HG03175 (cell line): Measurements from ENCODE around the gene ZNF787.
"Not testable (repeated sequence)": the region's sequence is repeated elsewhere in the genome, so short reads cannot be mapped to it uniquely, and the experiment has no call there.

Source experiments
- ATAC-seq: cut with Tn5 transposase; IDR thresholded peaks from one replicate; pipeline ENCODE4 v1.9.1; 2021; ENCODE audit warnings: mild to moderate bottlenecking, moderate library complexity; ENCODE audit not compliant: unreplicated experiment

ZNF787 gene

DNA sequence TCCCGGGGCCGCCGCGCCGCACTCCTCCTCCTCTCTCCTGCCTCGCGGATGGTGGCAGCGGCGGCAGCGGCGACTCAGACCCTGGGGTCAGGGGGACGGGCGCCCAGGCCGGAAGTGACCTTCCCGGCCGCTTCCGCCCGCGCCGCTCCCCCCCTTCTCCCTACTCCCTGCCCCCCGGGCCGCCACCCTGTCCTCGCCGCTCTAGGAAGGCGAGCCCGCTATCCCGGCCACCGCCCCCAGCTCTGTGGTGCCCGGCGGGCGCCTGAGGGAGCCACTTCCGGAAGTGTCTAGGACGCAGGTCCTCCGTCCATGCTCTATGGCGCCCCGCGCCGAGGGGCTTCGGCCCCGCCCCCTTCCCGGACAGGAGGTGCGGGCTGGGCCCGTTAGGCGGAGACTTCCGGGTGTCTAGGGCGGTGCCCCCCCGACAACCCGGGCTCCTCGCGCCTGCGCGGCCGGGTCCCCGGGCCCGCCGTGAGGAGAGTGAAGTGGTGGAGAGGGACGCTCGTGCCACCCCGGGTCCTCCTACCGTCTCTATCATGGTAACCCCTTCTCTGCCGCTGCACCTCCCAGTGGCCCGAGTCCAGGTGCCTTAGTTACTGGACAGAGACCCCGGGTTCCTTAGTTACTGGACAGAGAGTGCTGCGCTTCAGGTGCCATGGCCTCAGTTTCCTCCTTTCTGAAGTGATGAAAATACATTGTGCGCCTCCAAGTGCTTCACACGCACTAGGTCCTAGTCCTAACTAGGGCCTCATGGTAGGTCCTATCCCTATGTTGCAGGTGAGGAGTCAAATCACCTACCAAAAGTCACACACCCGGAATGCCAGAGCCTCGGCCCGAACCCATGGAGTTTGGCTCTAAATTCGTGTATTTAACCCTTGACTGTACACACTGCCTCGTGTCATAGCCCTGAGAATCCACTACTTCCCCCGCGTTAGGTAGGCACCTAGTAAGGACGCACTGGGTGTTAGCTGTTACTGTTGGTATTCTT, at the start of gene ZNF787:
TSS of gene ZNF787 (minus strand) at position 116 of the 988 bp plus-strand sequence. CDS start 18,078 bp downstream, outside the sequence.
- ATAC-seq = peak; percentile 86

GRCh38 chr19:56170261-56170660, 49.2 kb upstream of the ZNF787 start:
- ATAC-seq = no peak

DNA sequence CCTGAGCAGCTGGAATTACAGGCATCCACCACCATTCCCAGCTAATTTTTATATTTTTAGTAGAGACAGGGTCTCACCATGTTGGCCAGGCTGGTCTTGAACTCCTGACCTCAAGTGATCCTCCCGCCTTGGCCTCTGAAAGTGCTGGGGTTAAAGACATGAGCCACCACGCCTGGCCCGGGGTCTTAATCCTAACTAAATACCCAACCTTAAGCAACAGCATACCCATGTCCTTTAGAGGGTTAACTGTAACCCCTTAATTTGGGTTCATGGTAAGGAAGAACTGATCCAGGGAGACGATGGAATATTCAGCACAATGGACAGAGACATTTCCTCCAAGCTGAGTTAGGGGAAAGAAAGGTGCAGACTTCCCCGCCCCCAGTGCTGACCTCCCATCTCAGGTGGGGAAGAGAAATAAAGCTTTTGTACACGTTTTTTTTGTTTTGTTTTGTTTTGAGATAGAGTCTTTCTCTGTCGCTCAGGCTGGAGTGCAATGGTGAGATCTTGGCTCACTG, 46.0 kb upstream of the ZNF787 start:
- no peak for ATAC-seq

GRCh38 chr19:56163097-56163496, 42.0 kb upstream of the ZNF787 start:
- ATAC-seq = no peak

GRCh38 chr19:56162258-56162657, 41.2 kb upstream of the ZNF787 start:
- ATAC-seq = no peak

DNA sequence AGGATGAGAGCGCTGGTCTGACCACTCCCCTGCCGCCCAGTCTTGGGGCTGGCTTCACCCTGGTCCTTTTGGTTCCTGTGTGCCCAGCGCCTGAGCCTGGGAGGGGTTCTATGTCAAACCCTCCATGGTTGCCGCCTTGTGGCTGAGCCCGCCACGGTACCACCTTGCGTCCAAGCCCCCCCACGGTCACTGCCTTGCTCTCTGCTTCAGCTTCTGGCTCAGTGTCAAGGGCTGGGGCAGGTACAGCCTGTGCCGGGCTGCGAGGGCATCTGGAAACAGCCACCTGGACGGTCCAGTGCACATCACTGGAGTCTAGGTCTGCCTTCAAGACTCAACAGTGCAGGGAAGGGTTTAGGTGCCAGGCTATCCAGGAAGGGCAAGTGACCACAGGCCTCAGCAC, 40.4 kb upstream of the ZNF787 start:
- no peak for ATAC-seq

- ATAC-seq = no peak
Measured at GRCh38 chr19:56159622-56160271, 38.7 kb upstream of the ZNF787 start.

DNA sequence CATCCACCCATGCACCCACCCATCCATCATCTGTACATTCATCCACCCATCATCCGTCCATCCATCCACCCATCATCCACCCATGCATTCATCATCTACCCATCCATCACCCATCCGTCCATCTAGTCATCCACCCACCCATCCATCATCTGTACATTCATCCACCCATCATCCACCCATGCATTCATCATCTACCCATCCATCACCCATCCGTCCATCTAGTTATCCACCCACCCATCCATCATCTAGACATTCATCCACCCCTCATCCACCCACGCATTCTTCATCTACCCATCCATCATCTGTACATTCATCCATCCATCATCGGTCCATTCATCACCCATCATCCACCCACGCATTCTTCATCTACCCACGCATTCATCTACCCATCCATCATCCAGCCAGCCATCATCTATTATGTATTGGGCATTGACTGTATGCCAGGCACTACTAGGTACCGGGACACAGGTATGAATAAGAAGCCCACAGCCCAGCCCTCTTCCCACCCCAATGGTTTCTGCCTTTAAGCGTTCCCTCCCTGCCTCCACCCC, 38.0 kb upstream of the ZNF787 start:
- ATAC-seq = no peak

DNA sequence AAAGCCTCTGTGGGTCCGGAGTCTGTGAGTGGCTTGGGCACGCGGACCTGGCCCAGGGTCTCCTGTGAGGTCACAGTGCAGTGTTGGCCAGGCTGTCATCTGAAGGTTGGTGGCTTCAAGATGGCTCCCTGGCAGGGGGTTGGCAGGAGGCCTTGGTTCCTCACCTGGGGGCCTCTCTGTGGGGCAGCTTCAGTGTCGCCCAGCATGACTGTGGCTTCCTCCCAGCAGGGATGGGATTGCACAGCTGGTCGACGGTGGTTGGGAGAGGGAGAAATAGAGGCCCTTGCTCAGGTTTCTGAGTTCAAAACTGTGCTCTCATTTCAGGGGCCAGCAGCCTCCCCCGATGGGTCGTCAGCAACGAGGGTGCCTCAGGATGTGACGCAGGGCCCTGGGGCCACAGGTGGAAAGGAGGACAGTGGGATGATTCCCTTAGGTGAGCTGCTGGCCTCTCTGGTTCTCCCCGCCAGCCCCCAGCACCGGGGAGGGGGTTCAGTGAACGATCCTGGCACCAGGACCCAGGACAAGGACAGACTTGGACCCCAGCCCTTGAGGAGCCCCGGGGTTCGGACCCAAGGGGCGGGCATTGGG, 37.2 kb upstream of the ZNF787 start:
- ATAC-seq = no peak

GRCh38 chr19:56156768-56157167, 35.7 kb upstream of the ZNF787 start:
- no peak for ATAC-seq

- ATAC-seq = no peak
Measured at GRCh38 chr19:56155124-56155687, 34.1 kb upstream of the ZNF787 start.

DNA sequence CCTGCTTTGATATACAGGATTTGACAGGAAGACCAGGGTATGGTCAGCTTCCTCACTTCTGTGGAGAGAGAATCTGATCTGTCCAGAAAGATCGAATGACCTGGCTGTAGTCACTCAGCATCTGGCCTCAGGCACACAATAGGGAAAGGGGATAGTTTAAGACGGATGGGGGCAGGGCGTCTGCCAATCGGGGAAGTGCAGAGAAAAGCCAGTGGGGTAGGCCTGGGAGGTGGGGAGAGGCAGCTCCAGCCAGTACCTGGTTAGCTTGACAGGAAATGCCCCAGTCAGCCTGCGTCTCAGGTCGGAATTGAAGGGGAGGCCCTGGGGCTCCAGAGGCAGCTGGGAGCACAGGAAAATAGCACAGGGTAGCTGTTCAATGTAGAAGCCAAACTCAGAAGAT, 32.4 kb upstream of the ZNF787 start:
- ATAC-seq = no peak

DNA sequence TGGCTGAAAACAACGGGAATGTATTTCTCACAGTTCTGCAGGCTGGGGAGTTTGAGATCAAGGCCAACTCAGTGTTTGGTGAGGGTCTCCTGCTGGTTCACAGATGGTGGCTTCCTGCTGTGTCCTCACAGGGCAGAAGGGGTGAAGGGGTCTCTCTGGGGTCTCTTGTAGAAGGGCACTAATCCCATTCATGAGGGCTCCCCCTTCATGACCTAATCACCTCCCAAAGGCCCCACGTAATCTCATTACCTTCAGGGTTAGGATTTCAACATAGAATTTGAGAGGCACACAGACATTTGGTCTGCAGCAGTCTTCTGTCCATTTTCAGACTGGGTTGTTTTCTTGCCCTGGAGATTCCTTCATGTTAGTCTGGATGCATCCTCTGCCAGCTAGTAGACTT, 31.5 kb upstream of the ZNF787 start:
- ATAC-seq = no peak

DNA sequence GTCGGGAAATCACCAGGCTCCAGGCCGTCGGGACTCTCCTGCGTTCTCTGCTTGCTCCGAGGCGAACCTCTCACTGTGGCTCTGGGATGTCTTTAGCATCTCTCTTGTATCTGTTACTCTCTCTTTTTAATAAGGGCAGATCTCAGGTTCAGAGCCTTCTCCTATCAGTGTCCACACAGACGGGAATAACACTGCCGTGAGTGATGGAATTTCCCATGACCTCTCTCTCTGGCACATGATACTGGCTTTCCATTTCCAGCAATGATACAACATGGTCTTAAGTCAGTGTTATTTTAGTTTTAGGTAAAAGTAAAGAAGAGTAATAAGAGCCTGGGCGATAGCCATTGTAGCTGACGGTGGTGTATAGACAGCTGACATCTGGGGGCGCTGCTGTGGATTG, 29.3 kb upstream of the ZNF787 start:
- no peak for ATAC-seq

- no peak for ATAC-seq
Measured at GRCh38 chr19:56149656-56150038, 28.6 kb upstream of the ZNF787 start.

GRCh38 chr19:56148955-56149655, 28.0 kb upstream of the ZNF787 start:
- not testable (repeated sequence) for ATAC-seq

DNA sequence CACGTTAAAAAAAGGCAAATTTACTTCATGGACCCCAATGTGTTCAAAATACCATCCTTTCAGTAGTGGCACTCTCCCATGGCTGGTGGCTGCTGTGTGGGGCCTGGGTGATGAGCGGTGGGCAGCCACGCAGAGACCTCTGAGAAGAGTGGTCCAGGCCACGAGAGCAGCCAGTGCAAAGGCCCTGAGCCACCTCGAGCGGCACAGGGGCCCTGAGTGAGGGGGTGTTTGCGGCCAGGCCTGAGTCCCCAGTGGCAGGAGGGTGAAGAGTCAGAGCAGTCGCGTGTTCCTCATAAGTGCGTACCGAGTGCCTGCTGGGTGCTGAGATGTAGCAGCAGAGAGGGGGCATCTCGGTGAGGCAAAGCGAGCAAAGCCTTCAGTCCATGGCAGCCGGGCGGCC, 27.0 kb upstream of the ZNF787 start:
- no peak for ATAC-seq

- no peak for ATAC-seq
Measured at GRCh38 chr19:56147307-56147706, 26.2 kb upstream of the ZNF787 start.

DNA sequence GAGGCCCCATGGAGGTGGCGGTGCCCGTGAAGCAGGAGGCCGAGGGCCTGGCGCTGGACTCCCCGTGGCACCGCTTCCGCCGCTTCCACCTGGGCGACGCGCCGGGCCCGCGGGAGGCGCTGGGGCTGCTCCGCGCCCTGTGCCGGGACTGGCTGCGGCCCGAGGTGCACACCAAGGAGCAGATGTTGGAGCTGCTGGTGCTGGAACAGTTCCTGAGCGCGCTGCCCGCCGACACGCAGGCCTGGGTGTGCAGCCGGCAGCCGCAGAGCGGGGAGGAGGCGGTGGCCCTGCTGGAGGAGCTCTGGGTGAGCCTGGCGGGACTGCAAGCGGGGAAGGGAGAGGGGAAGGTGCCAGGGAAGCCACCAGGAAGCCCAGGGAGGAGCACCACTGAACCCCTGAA, 25.8 kb upstream of the ZNF787 start:
- ATAC-seq = no peak

- ATAC-seq = no peak
Measured at GRCh38 chr19:56145698-56146097, 24.6 kb upstream of the ZNF787 start.
